Endometrial microvascular endothelial cells (primary cell): ENCODE data around the gene SPDYC. TPM values are rescaled to one million over a fixed set of nuclear protein-coding genes. Genes with fewer than 3 reads are reported as not detected.
"Not testable (repeated sequence)": the region's sequence is repeated elsewhere in the genome, so short reads cannot be mapped to it uniquely, and the experiment has no call there.

Source experiments
- in situ Hi-C: cut with HindIII; loops from 2 replicates; pipeline ENCODE4 v1.10.0; 2017; ENCODE audit warnings: low sequenced_read_pairs, low pct_unique_long_range_greater_than_20kb; ENCODE audit errors: inconsistent ontology term
- total RNA-seq: library from RNA; depleted of rRNA; stranded (reverse); fragments of >200 nt; gene quantifications from one replicate; pipeline ENCODE4 v1.2.3, GENCODE V29; 2015; ENCODE audit errors: inconsistent ontology term

SPDYC gene
- total RNA-seq, 1 donor from 2014 or later, result not detected

- in situ Hi-C loops, result no loop called here
Observed at GRCh38 chr11:65132988-65133700, 36.9 kb upstream of the SPDYC start.

GRCh38 chr11:65133724-65134123 lies 36.3 kb upstream of the SPDYC start:
- in situ Hi-C loops, result no loop called here

GRCh38 chr11:65134240-65134951 lies 35.6 kb upstream of the SPDYC start, which contains the start of gene SYVN1:
Gene SYVN1, minus strand, starts transcription at chr11:65134519. Its CDS starts 918 bp downstream, at chr11:65133601.
- in situ Hi-C loops, result no loop called here

GRCh38 chr11:65134952-65135632 lies 34.9 kb upstream of the SPDYC start:
- in situ Hi-C loops, result no loop called here

GRCh38 chr11:65135633-65136145 lies 34.3 kb upstream of the SPDYC start:
- in situ Hi-C loops, result no loop called here

- in situ Hi-C loops, result no loop called here
Observed at GRCh38 chr11:65136515-65137096, 33.4 kb upstream of the SPDYC start.

- in situ Hi-C loops, result no loop called here
Observed at GRCh38 chr11:65141896-65142494, 28.0 kb upstream of the SPDYC start.

- in situ Hi-C loops, result no loop called here
Observed at GRCh38 chr11:65147352-65148075, 22.5 kb upstream of the SPDYC start.

- in situ Hi-C loops, result no loop called here
Observed at GRCh38 chr11:65148657-65149056, 21.4 kb upstream of the SPDYC start.

- in situ Hi-C loops, result not testable (repeated sequence)
Observed at GRCh38 chr11:65150131-65150508, 19.9 kb upstream of the SPDYC start.

GRCh38 chr11:65150509-65151299 lies 19.3 kb upstream of the SPDYC start:
- in situ Hi-C loops, result no loop called here

- in situ Hi-C loops, result no loop called here
Observed at GRCh38 chr11:65151331-65151899, 18.6 kb upstream of the SPDYC start.

- in situ Hi-C loops, result no loop called here
Observed at GRCh38 chr11:65152122-65152521, 17.9 kb upstream of the SPDYC start.

- in situ Hi-C loops, result no loop called here
Observed at GRCh38 chr11:65156256-65156655, 13.8 kb upstream of the SPDYC start.

GRCh38 chr11:65156926-65157325 lies 13.1 kb upstream of the SPDYC start:
- in situ Hi-C loops, result no loop called here

- in situ Hi-C loops, result no loop called here
Observed at GRCh38 chr11:65157336-65157735, 12.7 kb upstream of the SPDYC start.

GRCh38 chr11:65159012-65159411 lies 11.0 kb upstream of the SPDYC start:
- in situ Hi-C loops, result no loop called here
